HCT116 (cell line): Measurements from ENCODE around the gene TNS3. TPM values are rescaled to one million over a fixed set of nuclear protein-coding genes. Genes with fewer than 3 reads are reported as not detected.

Source experiments
- ATAC-seq: fragments of 200-7000 bp; cut with Tn5 transposase; 2 replicates; pipeline ENCODE4 v1.9.1; 2020; ENCODE audit warnings: mild to moderate bottlenecking, moderate library complexity
- BruUV-seq: library from RNA; stranded (reverse); fragments of 400-500 nt; replicated peaks from 2 replicates; lab custom pipeline; 2021; lab: Mats Ljungman, UMichigan
- CTCF ChIA-PET: fragments of 300-600 bp; sonication (Branson Sonifier 250); formaldehyde crosslinking; loops from one replicate; lab custom pipeline; 2021; ENCODE audit warnings: antibody characterized with exemption; lab: Charles Lee
- POLR2A ChIA-PET: fragments of 300-600, 350-600 bp; sonication (Branson Sonifier 250); formaldehyde crosslinking; loops from one replicate; lab custom pipeline; 2021; ENCODE audit warnings: antibody characterized with exemption; lab: Charles Lee
- RAD21 ChIA-PET, 2 experiments: fragments of 300-600 bp; sonication (Branson Sonifier 250); formaldehyde crosslinking; loops; one replicate each; lab custom pipeline; 2023; ENCODE audit warnings: low total read pairs in 2 of 2; ENCODE audit not compliant: uncharacterized antibody in 2 of 2, unreplicated experiment in 2 of 2, low non-redundant PET in 1 of 2; lab: Charles Lee
- DNase-seq: peaks from one replicate; pipeline ENCODE4 v3.0.0-alpha.2; 2010; ENCODE audit warnings: low read depth, low spot score
- H2AFZ ChIP-seq: fragments of 200-600 bp; shearing (Covaris generic), sonication (generic); 2 replicates; pipeline ENCODE4 v1.6.1; 2017; ENCODE audit warnings: low read depth, mixed run types, mixed read lengths, antibody characterized with exemption, low read length; ENCODE audit not compliant: poor library complexity, severe bottlenecking
- H3K27ac ChIP-seq: 2 replicates; pipeline ENCODE4 v1.5.1; 2012; ENCODE audit warnings: low read depth, low read length
- H3K27me3 ChIP-seq: fragments of 200-600 bp; sonication (generic); 2 replicates; pipeline ENCODE4 v1.6.1; 2016; ENCODE audit warnings: mixed run types, low read length, mixed read lengths; ENCODE audit not compliant: insufficient read depth
- H3K36me3 ChIP-seq, 2 experiments: fragments of 200-500 bp in 1 of 2; fragments of 200-600 bp in 1 of 2; sonication (Bioruptor generic) in 1 of 2; sonication (generic) in 1 of 2; 2 replicates each; pipeline versions ENCODE4 v1.5.1 to v1.6.1; 2014 to 2016; ENCODE audit warnings: low read length in 2 of 2, inconsistent platforms in 1 of 2, mixed read lengths in 1 of 2, mixed run types in 1 of 2; ENCODE audit not compliant: insufficient read depth in 2 of 2, control insufficient read depth in 1 of 2
- H3K4me1 ChIP-seq, 2 experiments: fragments of 200-600 bp in 1 of 2; sonication (generic) in 1 of 2; 2 replicates each; pipeline versions ENCODE4 v1.5.1 to v1.6.1; 2012 to 2017; ENCODE audit warnings: low read length in 2 of 2, inconsistent platforms in 1 of 2, mild to moderate bottlenecking in 1 of 2, mixed read lengths in 1 of 2, mixed run types in 1 of 2, moderate library complexity in 1 of 2; ENCODE audit not compliant: insufficient read depth in 2 of 2, control insufficient read depth in 1 of 2
- H3K4me2 ChIP-seq: fragments of 200-600 bp; sonication (generic); 2 replicates; pipeline ENCODE4 v1.6.1; 2017; ENCODE audit warnings: mixed run types, low read length, mixed read lengths
- H3K4me3 ChIP-seq, 2 experiments: fragments of 200-600 bp in 1 of 2; sonication (generic) in 1 of 2; replicated peaks in 1 of 2; 2 replicates each; pipeline ENCODE4 v1.5.1; 2011 to 2016; ENCODE audit warnings: low read length in 2 of 2, control low read depth in 1 of 2, low read depth in 1 of 2, mild to moderate bottlenecking in 1 of 2, mixed read lengths in 1 of 2, mixed run types in 1 of 2
- H3K79me2 ChIP-seq: fragments of 200-600 bp; sonication (generic); 2 replicates; pipeline ENCODE4 v1.6.1; 2017; ENCODE audit warnings: mild to moderate bottlenecking, mixed run types, low read length, moderate library complexity, mixed read lengths; ENCODE audit not compliant: insufficient read depth
- H3K9ac ChIP-seq: fragments of 200-600 bp; sonication (generic); 2 replicates; pipeline ENCODE4 v1.6.1; 2016; ENCODE audit warnings: low read length, mixed read lengths
- H3K9me2 ChIP-seq: fragments of 200-600 bp; sonication (generic), shearing (Covaris generic); 2 replicates; pipeline ENCODE4 v1.6.1; 2017; ENCODE audit warnings: mixed run types, mild to moderate bottlenecking, moderate library complexity; ENCODE audit not compliant: insufficient read depth
- H3K9me3 ChIP-seq, 2 experiments: fragments of 200-500 bp in 1 of 2; fragments of 200-600 bp in 1 of 2; sonication (Bioruptor generic) in 1 of 2; sonication (generic) in 1 of 2; 2 replicates each; pipeline ENCODE4 v1.6.1; 2014 to 2017; ENCODE audit warnings: low read length in 2 of 2, mixed read lengths in 2 of 2, inconsistent platforms in 1 of 2, low read depth in 1 of 2, mild to moderate bottlenecking in 1 of 2, mixed run types in 1 of 2, moderate library complexity in 1 of 2; ENCODE audit not compliant: control insufficient read depth in 1 of 2, insufficient read depth in 1 of 2
- H4K20me1 ChIP-seq: fragments of 200-600 bp; sonication (generic), shearing (Covaris generic); 2 replicates; pipeline ENCODE4 v1.6.1; 2017; ENCODE audit warnings: mixed run types, mild to moderate bottlenecking, moderate library complexity; ENCODE audit not compliant: insufficient read depth
- CBX3 ChIP-seq: IDR thresholded peaks from 2 replicates; pipeline ENCODE4 v1.6.1; 2012; ENCODE audit warnings: low read depth
- EZH2 ChIP-seq: fragments of 200-600 bp; sonication (generic); IDR thresholded peaks from 2 replicates; pipeline ENCODE4 v1.6.1; 2017; ENCODE audit warnings: antibody characterized with exemption, mixed run types
- EZH2phosphoT487 ChIP-seq: fragments of 200-600 bp; IDR thresholded peaks from 2 replicates; pipeline ENCODE4 v1.6.1; 2018; ENCODE audit warnings: antibody characterized with exemption, borderline replicate concordance
- MAX ChIP-seq: IDR thresholded peaks from 2 replicates; pipeline ENCODE4 v1.6.1; 2012
- POLR2A ChIP-seq: IDR thresholded peaks from 2 replicates; pipeline ENCODE4 v1.7.0; 2011; ENCODE audit warnings: borderline replicate concordance; ENCODE audit not compliant: insufficient read depth, insufficient read length; ENCODE audit errors: extremely low read depth
- POLR2AphosphoS5 ChIP-seq: IDR thresholded peaks from 2 replicates; pipeline ENCODE4 v1.6.1; 2011; ENCODE audit warnings: mild to moderate bottlenecking, low read depth, low read length, moderate library complexity
- RAD21 ChIP-seq: IDR thresholded peaks from 2 replicates; pipeline ENCODE4 v1.6.1; 2012; ENCODE audit warnings: low read depth, mild to moderate bottlenecking
- REST ChIP-seq: IDR thresholded peaks from 2 replicates; pipeline ENCODE4 v1.6.1; 2012; ENCODE audit warnings: low read depth
- SIN3A ChIP-seq: IDR thresholded peaks from 2 replicates; pipeline ENCODE4 v1.6.1; 2012; ENCODE audit warnings: low read depth
- SP1 ChIP-seq: IDR thresholded peaks from 2 replicates; pipeline ENCODE4 v1.6.1; 2012; ENCODE audit warnings: low read depth
- SRF ChIP-seq: IDR thresholded peaks from 2 replicates; pipeline ENCODE4 v1.6.1; 2012; ENCODE audit warnings: low read depth
- TCF7L2 ChIP-seq: IDR thresholded peaks from 2 replicates; pipeline ENCODE4 v1.7.0; 2011; ENCODE audit warnings: borderline replicate concordance, inconsistent platforms; ENCODE audit not compliant: insufficient read depth, insufficient read length; ENCODE audit errors: extremely low read depth
- YY1 ChIP-seq: IDR thresholded peaks from 2 replicates; pipeline ENCODE4 v1.6.1; 2011; ENCODE audit warnings: low read length, low read depth, moderate library complexity, mild to moderate bottlenecking; ENCODE audit not compliant: insufficient replicate concordance; ENCODE audit errors: extremely low read depth
- intact Hi-C: fragments of 100-400 bp; cut with micrococcal nuclease; formaldehyde crosslinking; loops from 2 replicates; pipeline ENCODE4 v1.10.0; 2022
- total RNA-seq: library from RNA; stranded (reverse); gene quantifications from one replicate; pipeline ENCODE4 v1.2.1, GENCODE V29; 2021; ENCODE audit not compliant: unreplicated experiment

Gene TNS3
- total RNA-seq, 1 experiment from 2014 or later, result 9.1 TPM

- H4K20me1 ChIP-seq, result no peaks in the 10 kb centered on the region
- H3K9me3 ChIP-seq, result no peaks in the 10 kb centered on the region
- ChIA-PET POLR2A (no interaction called here), RAD21 (no interaction called here)
- no TSS peak for BruUV-seq
- intact Hi-C loops, result no loop called here
- H3K27me3 ChIP-seq, result no peaks in the 10 kb centered on the region
- no peak for ATAC-seq
- H3K9ac ChIP-seq, result no peak overlapping the region
- no peaks in the 10 kb centered on the region for H3K36me3 ChIP-seq
- H3K4me3 ChIP-seq, result no peak overlapping the region
- peaks cover 4 to 6% of the 10 kb centered on the region in 2 experiments; a peak in 1 of 4 replicates for H3K4me1 ChIP-seq
- H3K9me2 ChIP-seq, result no peaks in the 10 kb centered on the region
- no peak overlapping the region for H2AFZ ChIP-seq
- TF ChIP-seq SIN3A, result no peak
- no peak for TF ChIP-seq EZH2
- no peak for TF ChIP-seq REST
- no peak for TF ChIP-seq TCF7L2
- no peak for TF ChIP-seq RAD21
- TF ChIP-seq EZH2phosphoT487, result no peak
- TF ChIP-seq POLR2A, result no peak
- no peak for TF ChIP-seq CBX3
- TF ChIP-seq YY1, result no peak
- no peak for TF ChIP-seq SP1
- TF ChIP-seq POLR2AphosphoS5, result no peak
- TF ChIP-seq MAX, result no peak
- TF ChIP-seq SRF, result no peak
- TF ChIP-seq, all 23 proteins: peak for 0
- H3K79me2 ChIP-seq, result no peaks in the 10 kb centered on the region
- no peak overlapping the region for H3K4me2 ChIP-seq
- H3K27ac ChIP-seq, result no peak overlapping the region
- DNase-seq, result no peak
- CTCF ChIA-PET, result no interaction called here
These were observed 81.8 kb downstream of the TNS3 start for GRCh38 chr7:47500103-47500563.
